Amygdala (tissue), 56 donors: ENCODE measurements around the gene BCAP31.
"Not testable (repeated sequence)": the region's sequence is repeated elsewhere in the genome, so short reads cannot be mapped to it uniquely, and the experiment has no call there.

Source experiments
- DNase-seq, 56 donors: peaks; one replicate each; lab custom pipeline; 2025; lab: John Stamatoyannopoulos, UW

The BCAP31 gene

DNA sequence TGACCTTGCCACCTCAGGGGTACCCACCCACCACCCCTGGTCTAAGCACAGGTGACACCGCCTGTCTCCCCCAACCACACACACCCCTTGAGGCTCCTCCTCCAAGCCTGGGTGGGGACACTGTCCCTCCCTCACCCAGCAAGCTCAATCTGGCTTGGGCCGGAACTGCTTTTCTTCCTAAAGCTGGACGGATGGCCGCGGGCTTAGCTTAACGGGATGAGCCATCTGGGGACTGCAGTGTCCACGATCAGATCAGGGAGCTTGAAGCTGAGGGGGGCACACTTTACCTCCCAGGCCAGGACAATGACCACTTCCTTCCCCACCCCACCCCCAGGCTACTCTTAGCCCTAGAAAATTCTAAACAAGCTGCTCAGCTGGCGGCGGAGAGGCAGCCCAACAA lies 37.5 kb downstream of the BCAP31 start:
- no peak for DNase-seq

DNA sequence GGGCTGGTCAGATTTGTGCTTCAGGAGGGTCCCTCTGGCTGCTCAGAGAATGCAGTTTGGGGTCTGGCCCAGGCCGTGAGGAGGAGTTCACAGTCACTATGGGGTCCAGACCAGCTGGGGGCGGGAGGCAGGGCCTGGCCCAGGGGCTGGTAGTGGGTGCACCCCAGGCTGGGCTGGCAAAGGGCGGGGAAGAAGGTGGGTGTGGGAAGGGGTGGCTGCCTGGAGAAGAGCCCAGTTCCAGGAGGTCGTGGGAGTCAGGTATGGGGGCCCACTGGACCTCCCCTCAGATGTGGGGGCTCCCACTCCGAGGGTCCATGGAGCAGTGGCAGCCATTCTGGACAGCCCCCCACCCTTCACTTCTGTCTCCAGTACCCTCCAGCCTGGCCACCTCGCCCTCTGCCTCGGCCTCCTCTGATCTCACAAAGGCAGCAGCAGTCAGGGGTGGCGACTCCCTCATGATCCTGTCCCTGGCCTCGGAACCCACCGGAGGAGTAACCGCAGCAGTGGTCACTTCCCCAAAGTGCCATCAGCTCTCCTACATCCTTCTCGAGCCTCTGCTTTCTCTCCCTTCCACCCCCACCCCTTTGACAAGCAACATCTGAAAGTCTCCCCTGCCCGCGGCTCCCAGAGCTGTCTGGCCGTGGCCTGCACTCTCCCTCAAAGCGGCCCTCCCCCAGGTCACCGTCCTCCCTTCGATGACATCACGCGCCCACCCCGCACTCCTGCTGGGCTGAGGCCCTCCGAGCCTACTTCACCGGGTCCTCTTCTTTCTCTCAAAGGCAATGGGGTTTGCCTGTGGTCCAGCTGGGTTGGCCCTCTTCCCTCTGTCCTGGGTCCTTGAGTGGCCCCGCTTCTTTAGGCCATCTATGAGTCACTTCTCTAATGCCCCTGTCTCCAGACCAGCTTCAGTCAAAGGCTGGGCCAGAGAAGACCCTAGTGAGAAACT lies 38.2 kb downstream of the BCAP31 start:
- DNase-seq, result no peak

GRCh38 chrX:153685156-153685536 lies 39.0 kb downstream of the BCAP31 start:
- no peak for DNase-seq

- no peak for DNase-seq
Observed at GRCh38 chrX:153684467-153685155, 39.6 kb downstream of the BCAP31 start.

DNA sequence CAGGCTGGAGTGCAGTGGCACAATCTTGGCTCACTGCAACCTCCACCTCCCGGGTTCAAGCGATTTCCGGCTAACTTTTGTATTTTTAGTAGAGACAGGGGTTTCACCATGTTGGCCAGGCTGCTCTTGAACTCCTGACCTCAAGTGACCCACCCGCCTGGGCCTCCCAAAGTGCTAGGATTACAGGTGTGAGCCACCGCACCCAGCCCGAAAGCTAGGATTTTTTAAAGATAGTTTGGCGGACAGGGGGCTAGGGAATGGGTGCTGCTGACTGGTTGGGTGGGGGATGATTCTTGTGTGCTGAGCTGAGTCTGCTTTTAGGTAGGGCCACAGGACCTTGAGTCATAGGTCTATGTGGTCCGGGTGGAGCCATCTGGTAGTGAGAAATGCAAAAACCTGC lies 40.7 kb downstream of the BCAP31 start:
- DNase-seq, result not testable (repeated sequence)

DNA sequence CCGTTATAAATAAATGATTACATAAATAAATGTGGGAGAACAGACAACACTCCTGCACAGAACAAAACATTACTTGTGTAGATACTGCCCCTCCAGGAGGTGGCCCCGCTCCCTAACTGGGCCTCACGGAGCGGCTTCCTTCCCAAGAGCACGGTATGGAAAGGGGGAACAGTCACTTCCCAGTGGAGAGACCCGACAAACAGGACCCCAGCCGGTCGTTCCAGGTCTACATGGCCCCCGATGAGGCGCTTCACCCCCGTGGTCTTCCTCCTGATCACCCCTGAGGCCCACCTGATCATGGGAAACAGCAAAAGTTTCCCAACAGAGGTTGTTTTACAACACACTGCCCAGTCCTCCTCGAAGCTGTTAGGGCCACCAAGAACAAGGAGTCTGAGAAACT lies 43.0 kb downstream of the BCAP31 start:
- no peak for DNase-seq

GRCh38 chrX:153674219-153674851 lies 49.9 kb downstream of the BCAP31 start:
- no peak for DNase-seq

GRCh38 chrX:153673428-153674218 lies 50.6 kb downstream of the BCAP31 start, which contains the start of gene PNCK:
TSS of gene PNCK (minus strand) at chrX:153673813. CDS start at chrX:153673076, 737 bp downstream.
- DNase-seq, result no peak

DNA sequence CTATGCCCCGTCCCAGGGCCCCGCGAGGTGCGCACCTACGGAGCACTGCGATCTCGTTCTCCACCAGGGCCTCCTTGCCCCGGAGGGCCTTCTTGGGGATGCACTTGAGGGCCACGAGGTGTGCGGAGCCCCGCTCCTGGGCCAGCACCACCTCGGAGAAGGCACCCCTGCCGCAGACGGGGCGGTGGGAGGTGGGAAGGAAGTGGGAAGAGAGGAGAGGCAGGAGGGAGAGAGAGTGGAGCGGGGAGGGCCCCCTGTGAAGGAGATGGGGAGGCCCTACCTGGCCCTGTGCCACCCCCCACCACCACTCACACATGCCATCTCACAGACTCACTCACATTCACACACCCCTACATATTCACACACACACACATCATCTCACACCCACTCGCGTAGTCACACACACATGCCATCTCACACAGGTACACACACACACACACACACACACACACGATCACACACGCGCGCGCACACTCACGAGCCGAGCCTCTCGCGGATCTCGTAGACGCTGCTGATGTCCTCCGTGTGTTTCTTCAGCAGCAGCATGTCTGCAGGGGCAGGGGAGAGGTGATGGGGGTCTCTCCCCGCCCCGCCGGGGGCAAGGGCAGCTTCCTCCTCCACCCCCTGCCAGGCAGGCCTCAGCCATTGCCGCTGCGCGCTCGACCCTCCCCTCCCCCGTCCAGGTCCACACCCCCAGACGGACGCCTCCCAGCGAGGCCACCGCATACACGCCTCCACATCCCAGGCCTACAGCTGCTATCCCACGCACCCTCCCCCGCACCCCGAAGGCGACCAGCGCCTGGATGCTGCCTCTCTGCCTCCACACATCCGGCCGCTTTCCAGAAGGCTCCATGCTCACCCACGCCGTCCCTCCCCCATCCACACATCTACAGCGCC lies 51.4 kb downstream of the BCAP31 start:
- DNase-seq, result no peak

GRCh38 chrX:153671589-153672530 lies 52.3 kb downstream of the BCAP31 start:
- DNase-seq, result no peak

DNA sequence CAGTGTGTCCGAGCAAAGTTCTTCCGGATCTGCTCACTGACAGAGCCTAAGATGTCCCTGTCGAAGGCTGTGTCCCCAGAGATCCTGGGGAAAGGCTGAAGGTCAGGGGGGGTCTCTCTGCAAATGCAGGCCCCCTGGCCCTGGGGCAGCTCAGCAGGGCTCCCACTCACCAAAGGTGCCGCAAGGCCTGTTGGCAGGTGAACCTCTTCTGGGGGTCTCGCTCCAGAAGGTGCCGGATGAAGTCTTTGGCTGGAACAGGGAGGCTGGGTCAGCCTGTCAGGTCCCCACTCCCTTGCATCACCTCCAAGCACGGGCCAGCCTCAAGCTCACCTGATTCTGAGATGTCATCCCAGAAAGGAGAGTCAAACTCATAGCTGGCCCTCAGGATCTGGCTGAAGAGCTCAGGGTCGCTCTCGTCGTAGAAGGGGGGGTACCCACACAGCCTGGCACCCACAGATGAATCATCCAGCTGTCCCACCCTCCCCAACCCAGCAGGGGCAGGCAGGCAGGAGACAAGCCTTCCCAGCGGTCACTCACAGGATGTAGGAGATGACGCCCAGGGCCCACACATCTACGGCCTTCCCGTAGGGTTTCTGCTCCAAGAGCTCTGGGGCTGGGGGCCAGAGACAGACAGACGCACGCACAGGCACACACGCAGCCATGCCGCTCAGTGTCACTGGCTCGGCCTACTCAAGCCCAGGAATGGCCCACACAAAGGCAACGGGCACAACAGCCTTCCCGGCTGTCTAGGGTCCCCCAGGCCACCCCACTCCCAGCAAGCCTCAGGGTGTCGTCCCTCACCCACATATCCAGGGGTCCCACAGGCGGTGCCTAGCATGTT lies 53.2 kb downstream of the BCAP31 start:
- DNase-seq, result no peak

DNA sequence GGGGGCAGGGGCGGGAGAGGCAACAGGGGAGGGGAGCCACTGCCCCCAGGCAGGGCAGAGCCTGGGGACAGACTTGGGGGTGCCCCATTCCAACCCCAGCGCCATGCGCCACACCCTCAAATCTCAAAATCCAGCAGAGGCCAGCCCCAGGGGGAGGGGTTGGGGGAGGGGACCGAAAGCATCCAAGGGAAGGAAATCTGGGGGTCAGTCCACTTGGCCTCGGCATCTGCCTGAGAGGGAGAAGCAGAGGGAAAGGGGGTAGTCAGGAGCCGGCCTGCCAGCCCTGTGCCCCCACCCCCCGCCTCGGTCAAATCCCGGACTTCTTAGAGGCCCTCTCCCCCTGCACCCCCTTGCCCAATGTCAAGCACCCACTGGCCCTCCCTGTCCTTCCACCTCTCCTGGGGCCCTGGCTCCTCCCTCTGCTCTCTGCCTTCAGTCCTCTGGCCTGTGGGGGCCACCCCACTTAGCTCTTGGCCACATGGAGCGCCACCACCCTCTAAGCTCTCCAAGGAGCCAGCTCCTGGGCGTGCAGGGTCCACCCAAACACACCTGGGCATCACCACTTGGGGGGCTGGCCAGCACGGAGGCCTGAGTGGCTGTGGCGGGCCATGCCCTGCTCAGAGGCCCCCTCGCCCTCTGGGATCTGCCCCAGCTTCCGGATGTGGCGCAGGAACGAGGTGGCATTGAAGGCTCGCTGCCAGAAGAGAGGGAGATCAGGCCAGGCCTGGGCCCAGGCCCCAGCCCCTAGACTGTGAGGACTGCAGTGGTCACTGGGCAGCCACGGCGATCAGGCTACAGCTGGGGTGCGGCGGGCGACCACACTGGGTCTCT lies 54.1 kb downstream of the BCAP31 start:
- no peak for DNase-seq

- DNase-seq, result no peak
Observed at GRCh38 chrX:153669174-153669890, 54.9 kb downstream of the BCAP31 start.

DNA sequence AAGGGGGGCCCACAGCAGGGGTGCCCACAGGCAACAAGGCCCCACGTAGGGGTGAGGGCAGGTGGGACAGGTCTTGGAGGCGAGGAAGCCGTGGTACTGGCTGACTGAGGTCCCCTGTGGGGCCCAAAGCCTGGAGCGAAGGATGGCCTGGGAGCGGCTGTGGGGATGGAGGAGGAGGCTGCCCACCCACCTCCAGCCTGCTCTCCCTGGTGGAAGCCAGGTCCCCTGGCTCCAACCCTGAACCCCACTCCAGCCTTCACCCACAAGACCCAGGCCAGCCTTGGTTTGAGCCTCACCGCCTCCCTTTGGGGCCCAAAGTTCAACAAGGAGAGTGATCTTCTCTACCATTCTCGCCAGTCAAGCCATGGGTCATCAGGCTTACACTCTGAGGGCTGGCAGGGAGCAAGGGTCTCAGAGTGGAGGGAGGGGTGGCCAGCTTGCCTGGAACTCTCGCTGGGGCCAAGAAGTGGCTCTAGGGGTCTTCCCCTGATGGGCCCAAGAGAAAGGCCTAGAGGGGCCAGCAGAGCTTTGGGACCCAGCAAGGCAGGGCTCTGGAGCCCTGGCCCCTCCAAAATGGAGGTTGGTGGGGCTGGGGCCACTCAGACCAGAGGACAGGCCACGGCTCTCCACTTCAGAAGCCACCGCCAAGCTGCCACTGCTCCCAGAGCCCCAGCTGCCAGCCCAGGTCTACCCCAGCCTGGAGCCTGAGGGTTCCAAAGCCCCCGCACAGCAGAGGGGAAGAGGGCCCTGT lies 55.6 kb downstream of the BCAP31 start:
- no peak for DNase-seq

DNA sequence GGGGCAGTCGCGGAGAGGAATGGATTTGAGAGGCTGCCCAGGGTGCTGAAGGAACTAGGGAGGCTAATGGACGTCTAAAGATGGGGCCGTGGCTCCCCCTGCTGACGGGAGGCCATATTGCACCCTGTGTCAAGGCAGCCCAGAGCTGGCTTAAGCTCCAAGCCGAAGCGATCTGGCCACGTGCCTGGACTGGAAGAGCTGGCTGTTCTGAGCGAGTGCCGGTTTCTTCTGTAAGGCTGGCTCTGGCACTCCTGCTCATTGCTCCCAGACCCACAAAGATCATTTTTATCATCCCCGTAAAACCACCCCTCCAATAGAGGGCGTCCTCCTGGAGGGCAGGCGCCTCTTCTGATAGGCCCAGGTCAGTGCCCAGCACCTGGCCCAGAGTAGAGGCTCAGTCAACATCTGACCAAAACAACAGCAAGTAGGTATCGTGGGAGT lies 56.2 kb downstream of the BCAP31 start:
- peak in 54 of 56 donors; percentile 9 to 91 (median 74) for DNase-seq
